Gastrocnemius medialis (tissue), 4 donors: ENCODE data around the gene STAMBPL1. TPM values are rescaled to one million over a fixed set of nuclear protein-coding genes. Genes with fewer than 3 reads are reported as not detected.

Experiments
- ATAC-seq, 2 donors: fragments of 150-250 bp; one replicate each; pipeline ENCODE4 v1.9.1; 2016
- DNase-seq, 2 donors: peaks; one replicate each; pipeline ENCODE4 v3.0.0-alpha.2; 2019
- H3K27ac ChIP-seq, 4 donors: fragments of 200-600 bp; sonication (generic); 1 replicate in 1 of 4; 2 replicates in 3 of 4; pipeline ENCODE4 v1.5.1; 2016 to 2018; ENCODE audit warnings: mild to moderate bottlenecking in 2 of 4, moderate library complexity in 1 of 4
- H3K27me3 ChIP-seq, 3 donors: fragments of 200-600 bp; sonication (generic) in 2 of 3; 1 replicate in 1 of 3; 2 replicates in 2 of 3; pipeline versions ENCODE4 v1.5.1 to v1.6.0; 2016 to 2019; ENCODE audit warnings: mild to moderate bottlenecking in 1 of 3, moderate library complexity in 1 of 3
- H3K36me3 ChIP-seq, 2 donors: fragments of 200-600 bp; sonication (generic) in 1 of 2; one replicate each; pipeline ENCODE4 v1.5.1; 2017 to 2018
- H3K4me1 ChIP-seq, 2 donors: fragments of 200-600 bp; sonication (generic) in 1 of 2; one replicate each; pipeline ENCODE4 v1.5.1; 2016 to 2017; ENCODE audit warnings: mild to moderate bottlenecking in 2 of 2
- H3K4me3 ChIP-seq, 4 donors: fragments of 200-600 bp; sonication (generic) in 3 of 4; 1 replicate in 1 of 4; 2 replicates in 3 of 4; pipeline ENCODE4 v1.5.1; 2016 to 2019; ENCODE audit warnings: mild to moderate bottlenecking in 2 of 4
- H3K9me3 ChIP-seq, 3 donors: fragments of 200-600 bp; sonication (generic) in 2 of 3; 1 replicate in 1 of 3; 2 replicates in 2 of 3; pipeline ENCODE4 v1.5.1; 2016 to 2019
- CTCF ChIP-seq, 5 experiments: fragments of 450-650 bp in 3 of 5; fragments of 200-600 bp in 2 of 5; sonication (generic) in 2 of 5; IDR thresholded peaks in 4 of 5; conservative IDR thresholded peaks in 1 of 5; 1 replicate in 4 of 5; 2 replicates in 1 of 5; pipeline ENCODE4 v1.5.1; 2016 to 2019; ENCODE audit warnings: antibody characterized with exemption in 5 of 5, mild to moderate bottlenecking in 3 of 5, moderate library complexity in 3 of 5
- POLR2A ChIP-seq, 2 donors: fragments of 450-650 bp; IDR thresholded peaks; one replicate each; pipeline ENCODE4 v1.6.1; 2017; ENCODE audit warnings: antibody characterized with exemption in 2 of 2, mild to moderate bottlenecking in 2 of 2, moderate library complexity in 2 of 2
- in situ Hi-C, 4 donors: fragments of 200-750 bp; cut with MboI; loops; one replicate each; pipeline versions ENCODE4 v1.15.0 to v1.8.0; 2017; ENCODE audit warnings: low sequenced_read_pairs in 4 of 4
- intact Hi-C: fragments of 100-400 bp; cut with DNase I; formaldehyde crosslinking; loops from one replicate; pipeline ENCODE4 v1.15.1; 2023; ENCODE audit warnings: low total_unique reads
- total RNA-seq, 4 donors: library from RNA; depleted of rRNA; stranded (reverse); fragments of >200 nt; gene quantifications; one replicate each; pipeline versions ENCODE4 v1.1.0 to v1.2.3, GENCODE V29; 2016

Gene STAMBPL1
- total RNA-seq, 4 donors from 2014 or later = 0.72 to 1.4 (median 1.0) TPM

- H3K9me3 ChIP-seq = no peaks in the 10 kb centered on the region
- ATAC-seq (peak; percentile 82 to 84), DNase-seq (peak; percentile 55 to 75)
- in situ Hi-C loops = loop anchor here (5.0 to 10.0 kb wide), 4 partner anchors 47 to 280 kb away; no protein-coding TSS in a partner anchor
- TF ChIP-seq POLR2A (IDR thresholded peaks at IDR 0.05) = no peak
- peak; percentile 57 to 84 (median 60) for TF ChIP-seq CTCF (IDR thresholded peaks at IDR 0.05 in 4 of 5, conservative IDR thresholded peaks at IDR 0.05 in 1 of 5)
- H3K4me3 ChIP-seq = peak overlapping the region in 1 of 4 donors; percentile 1
- intact Hi-C loops = loop anchor here (5.0 kb wide), 1 partner anchor 277 kb away; no protein-coding TSS in a partner anchor
- peaks cover 13 to 15% of the 10 kb centered on the region in 2 donors for H3K4me1 ChIP-seq
- H3K27me3 ChIP-seq = no peaks in the 10 kb centered on the region
- peak overlapping the region; percentile 48 to 67 (median 58) for H3K27ac ChIP-seq
- H3K36me3 ChIP-seq = no peaks in the 10 kb centered on the region
Measured at GRCh38 chr10:88934900-88935672, 55.0 kb downstream of the STAMBPL1 start.

GRCh38 chr10:88936656-88937055 is 56.6 kb downstream of the STAMBPL1 start:
- ATAC-seq = no peak
- DNase-seq = no peak
- peak overlapping the region in 1 of 4 donors; percentile 29 for H3K27ac ChIP-seq
- no peak overlapping the region for H3K4me3 ChIP-seq
- no peak for TF ChIP-seq CTCF (IDR thresholded peaks at IDR 0.05 in 4 of 5, conservative IDR thresholded peaks at IDR 0.05 in 1 of 5)
- TF ChIP-seq POLR2A (IDR thresholded peaks at IDR 0.05) = no peak
- in situ Hi-C loops = loop anchor here (5.0 to 10.0 kb wide), 4 partner anchors 46 to 278 kb away; no protein-coding TSS in a partner anchor
- intact Hi-C loops = loop anchor here (1.0 to 5.0 kb wide), 2 partner anchors 50 to 276 kb away; no protein-coding TSS in a partner anchor
- H3K36me3 ChIP-seq = no peaks in the 10 kb centered on the region
- H3K4me1 ChIP-seq = peaks cover 13 to 15% of the 10 kb centered on the region in 2 donors
- H3K27me3 ChIP-seq = no peaks in the 10 kb centered on the region
- H3K9me3 ChIP-seq = no peaks in the 10 kb centered on the region

- Histone ChIP-seq H3K4me3 (no peak overlapping the region), H3K9me3 (no peaks in the 10 kb centered on the region), H3K27me3 (no peaks in the 10 kb centered on the region), H3K4me1 (peaks cover 9 to 13% of the 10 kb centered on the region in 2 donors), H3K36me3 (no peaks in the 10 kb centered on the region), H3K27ac (no peak overlapping the region)
- ATAC-seq = no peak
- TF ChIP-seq POLR2A (IDR thresholded peaks at IDR 0.05) = no peak
- TF ChIP-seq CTCF (IDR thresholded peaks at IDR 0.05 in 4 of 5, conservative IDR thresholded peaks at IDR 0.05 in 1 of 5) = no peak
- intact Hi-C loops (loop anchor here (5.0 kb wide), 1 partner anchor 274 kb away; no protein-coding TSS in a partner anchor), in situ Hi-C loops (loop anchor here (5.0 to 10.0 kb wide), 4 partner anchors 44 to 277 kb away; no protein-coding TSS in a partner anchor)
- no peak for DNase-seq
Measured at GRCh38 chr10:88938039-88938438, 58.0 kb downstream of the STAMBPL1 start.

- ATAC-seq = no peak
- Histone ChIP-seq H3K4me1 (peaks cover 9 to 13% of the 10 kb centered on the region in 2 donors), H3K36me3 (no peaks in the 10 kb centered on the region), H3K27me3 (no peaks in the 10 kb centered on the region), H3K9me3 (no peaks in the 10 kb centered on the region), H3K4me3 (no peak overlapping the region), H3K27ac (no peak overlapping the region)
- in situ Hi-C loops = loop anchor here (5.0 to 10.0 kb wide), 4 partner anchors 43 to 276 kb away; no protein-coding TSS in a partner anchor
- TF ChIP-seq POLR2A (IDR thresholded peaks at IDR 0.05) = no peak
- TF ChIP-seq CTCF (IDR thresholded peaks at IDR 0.05 in 4 of 5, conservative IDR thresholded peaks at IDR 0.05 in 1 of 5) = no peak
- intact Hi-C loops = loop anchor here (5.0 kb wide), 1 partner anchor 273 kb away; no protein-coding TSS in a partner anchor
- no peak for DNase-seq
Measured at GRCh38 chr10:88938938-88939337, 58.9 kb downstream of the STAMBPL1 start.
